Muscle layer of duodenum (tissue), 2 donors: ENCODE results near the gene MYRIP.

Experiments used
- H3K27ac ChIP-seq: one replicate; pipeline ENCODE4 v1.7.0; 2013; ENCODE audit warnings: mild to moderate bottlenecking, low read length
- H3K27me3 ChIP-seq: one replicate; pipeline ENCODE4 v1.7.0; 2013; ENCODE audit warnings: low read depth, mild to moderate bottlenecking, control low read depth, low read length
- H3K36me3 ChIP-seq, 2 donors: one replicate each; pipeline ENCODE4 v1.7.0; 2013; ENCODE audit warnings: low read length in 2 of 2, control low read depth in 1 of 2, mild to moderate bottlenecking in 1 of 2; ENCODE audit not compliant: insufficient read depth in 2 of 2, control insufficient read depth in 1 of 2
- H3K4me1 ChIP-seq, 2 donors: one replicate each; pipeline ENCODE4 v1.7.0; 2013; ENCODE audit warnings: low read length in 2 of 2, mild to moderate bottlenecking in 2 of 2, control low read depth in 1 of 2, moderate library complexity in 1 of 2; ENCODE audit not compliant: insufficient read depth in 2 of 2, control insufficient read depth in 1 of 2
- H3K4me3 ChIP-seq, 2 donors: one replicate each; pipeline ENCODE4 v1.7.0; 2013; ENCODE audit warnings: low read length in 2 of 2, low read depth in 1 of 2, mild to moderate bottlenecking in 1 of 2
- H3K9me3 ChIP-seq, 2 donors: one replicate each; pipeline ENCODE4 v1.7.0; 2013; ENCODE audit warnings: low read length in 2 of 2, control low read depth in 1 of 2, mild to moderate bottlenecking in 1 of 2; ENCODE audit not compliant: control insufficient read depth in 1 of 2
- donor health status: healthy.

Gene MYRIP

GRCh38 chr3:40247714-40248454 is 438.5 kb downstream of the MYRIP start:
- no peaks in the 10 kb centered on the region for H3K4me1 ChIP-seq
- H3K9me3 ChIP-seq = no peaks in the 10 kb centered on the region
- no peaks in the 10 kb centered on the region for H3K36me3 ChIP-seq
- no peak overlapping the region for H3K4me3 ChIP-seq
- no peak overlapping the region for H3K27ac ChIP-seq
- no peaks in the 10 kb centered on the region for H3K27me3 ChIP-seq

GRCh38 chr3:40248591-40248990 is 439.2 kb downstream of the MYRIP start:
- Histone ChIP-seq H3K4me1 (no peaks in the 10 kb centered on the region), H3K27me3 (no peaks in the 10 kb centered on the region), H3K27ac (no peak overlapping the region), H3K9me3 (no peaks in the 10 kb centered on the region), H3K36me3 (no peaks in the 10 kb centered on the region), H3K4me3 (no peak overlapping the region)

GRCh38 chr3:40249168-40249567 is 439.8 kb downstream of the MYRIP start:
- no peaks in the 10 kb centered on the region for H3K9me3 ChIP-seq
- no peak overlapping the region for H3K27ac ChIP-seq
- H3K4me3 ChIP-seq = no peak overlapping the region
- H3K27me3 ChIP-seq = no peaks in the 10 kb centered on the region
- no peaks in the 10 kb centered on the region for H3K4me1 ChIP-seq
- H3K36me3 ChIP-seq = no peaks in the 10 kb centered on the region

DNA sequence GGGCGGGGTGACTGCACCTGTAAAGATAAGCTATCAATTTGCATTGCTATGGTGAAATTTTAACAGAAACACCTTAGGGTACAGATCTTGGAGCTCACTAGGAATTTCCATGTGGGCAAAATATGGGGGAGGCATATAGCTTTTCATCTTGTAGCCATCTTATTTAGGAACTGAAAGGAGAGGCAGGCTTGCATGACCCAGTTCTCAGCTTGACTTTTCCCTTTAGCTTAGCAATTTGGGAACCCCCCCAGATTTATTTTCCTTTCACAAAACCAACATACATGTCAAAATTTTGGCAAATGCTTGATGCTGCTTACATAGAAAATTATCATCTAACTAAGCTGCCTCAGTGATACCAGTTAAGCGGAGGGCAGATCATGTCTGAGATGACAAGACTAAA is 445.1 kb downstream of the MYRIP start:
- no peaks in the 10 kb centered on the region for H3K9me3 ChIP-seq
- H3K27ac ChIP-seq = no peak overlapping the region
- no peaks in the 10 kb centered on the region for H3K36me3 ChIP-seq
- H3K4me1 ChIP-seq = no peaks in the 10 kb centered on the region
- no peak overlapping the region for H3K4me3 ChIP-seq
- H3K27me3 ChIP-seq = no peaks in the 10 kb centered on the region

- no peaks in the 10 kb centered on the region for H3K27me3 ChIP-seq
- no peaks in the 10 kb centered on the region for H3K9me3 ChIP-seq
- no peaks in the 10 kb centered on the region for H3K4me1 ChIP-seq
These were observed 445.5 kb downstream of the MYRIP start for GRCh38 chr3:40254891-40255290.

GRCh38 chr3:40255532-40255931 is 446.1 kb downstream of the MYRIP start:
- H3K36me3 ChIP-seq = no peaks in the 10 kb centered on the region
- H3K4me3 ChIP-seq = no peak overlapping the region
- no peak overlapping the region for H3K27ac ChIP-seq
- H3K9me3 ChIP-seq = no peaks in the 10 kb centered on the region
- H3K4me1 ChIP-seq = no peaks in the 10 kb centered on the region
- no peaks in the 10 kb centered on the region for H3K27me3 ChIP-seq

More at GRCh38 chr3:40254891-40255290, 445.5 kb downstream of the MYRIP start:
- Histone ChIP-seq H3K36me3 (no peaks in the 10 kb centered on the region), H3K27ac (no peak overlapping the region), H3K4me3 (no peak overlapping the region)

- no peak overlapping the region for H3K27ac ChIP-seq
- no peaks in the 10 kb centered on the region for H3K4me1 ChIP-seq
- H3K36me3 ChIP-seq = no peaks in the 10 kb centered on the region
- no peaks in the 10 kb centered on the region for H3K27me3 ChIP-seq
- H3K9me3 ChIP-seq = no peaks in the 10 kb centered on the region
- no peak overlapping the region for H3K4me3 ChIP-seq
These were observed 448.7 kb downstream of the MYRIP start for GRCh38 chr3:40258064-40258463.

DNA sequence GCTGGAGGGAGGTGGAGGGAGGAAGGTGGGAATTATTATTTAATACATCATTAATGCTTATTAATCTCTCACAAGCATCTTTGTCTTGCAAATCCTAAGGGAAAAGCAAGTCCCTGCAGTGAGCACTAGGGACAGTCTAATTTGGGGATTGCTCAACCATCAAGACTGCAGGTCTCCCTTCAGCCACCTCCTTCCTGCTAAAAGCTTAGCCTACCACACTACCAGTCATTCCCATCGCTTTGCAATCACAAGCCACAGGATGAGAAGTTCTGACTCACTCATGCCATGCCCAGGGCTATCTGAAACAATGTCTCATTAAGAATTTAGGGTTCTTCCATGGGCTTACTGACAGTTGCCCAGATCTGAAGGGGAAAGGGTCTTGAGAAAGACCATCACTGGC is 449.1 kb downstream of the MYRIP start:
- H3K9me3 ChIP-seq = no peaks in the 10 kb centered on the region
- H3K4me1 ChIP-seq = no peaks in the 10 kb centered on the region
- no peak overlapping the region for H3K4me3 ChIP-seq
- no peaks in the 10 kb centered on the region for H3K36me3 ChIP-seq
- H3K27me3 ChIP-seq = no peaks in the 10 kb centered on the region
- H3K27ac ChIP-seq = no peak overlapping the region

GRCh38 chr3:40262331-40262730 is 452.9 kb downstream of the MYRIP start:
- no peak overlapping the region for H3K27ac ChIP-seq
- H3K9me3 ChIP-seq = no peaks in the 10 kb centered on the region
- no peaks in the 10 kb centered on the region for H3K27me3 ChIP-seq
- no peaks in the 10 kb centered on the region for H3K4me1 ChIP-seq
- H3K4me3 ChIP-seq = no peak overlapping the region
- H3K36me3 ChIP-seq = no peaks in the 10 kb centered on the region

- Histone ChIP-seq H3K4me1 (no peaks in the 10 kb centered on the region), H3K4me3 (no peak overlapping the region), H3K36me3 (no peaks in the 10 kb centered on the region), H3K27ac (no peak overlapping the region), H3K27me3 (no peaks in the 10 kb centered on the region), H3K9me3 (no peaks in the 10 kb centered on the region)
These were observed 455.0 kb downstream of the MYRIP start for GRCh38 chr3:40264451-40264850.

DNA sequence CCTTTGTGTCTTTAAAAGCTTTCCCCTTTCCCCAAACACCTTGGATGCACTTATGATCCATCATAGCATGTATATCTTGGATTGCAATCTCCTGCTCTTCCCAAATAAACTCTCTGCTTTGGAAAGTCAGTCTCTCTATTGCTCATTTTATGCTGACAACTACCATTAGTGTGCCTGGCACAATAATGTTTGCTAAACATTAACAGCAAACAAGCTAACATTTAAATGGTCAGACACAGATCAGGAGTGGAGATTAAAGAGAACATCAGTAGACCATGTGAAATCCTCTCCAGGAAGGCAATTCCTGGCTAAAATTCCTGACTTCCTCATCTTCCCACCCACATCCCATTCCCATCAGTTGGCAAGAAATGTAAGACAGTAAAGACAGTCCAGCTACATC is 455.8 kb downstream of the MYRIP start:
- no peaks in the 10 kb centered on the region for H3K9me3 ChIP-seq

More for the DNA sequence above, 455.8 kb downstream of the MYRIP start:
- H3K27ac ChIP-seq = no peak overlapping the region
- no peaks in the 10 kb centered on the region for H3K27me3 ChIP-seq
- H3K36me3 ChIP-seq = no peaks in the 10 kb centered on the region
- no peaks in the 10 kb centered on the region for H3K4me1 ChIP-seq
- H3K4me3 ChIP-seq = no peak overlapping the region
